BE2C (cell line): ENCODE results near the gene TMEM86A.

Experiments
- DNase-seq: peaks from one replicate; pipeline ENCODE4 v3.0.0-alpha.2; 2020
- H3K27me3 ChIP-seq: fragments of 250-450 bp; sonication (Bioruptor Pico); 2 replicates; pipeline ENCODE4 v1.5.1; 2020; ENCODE audit warnings: mild to moderate bottlenecking
- H3K36me3 ChIP-seq: fragments of 250-450 bp; sonication (Bioruptor Pico); 2 replicates; pipeline ENCODE4 v1.5.1; 2020; ENCODE audit warnings: mild to moderate bottlenecking
- H3K4me1 ChIP-seq: fragments of 250-450 bp; sonication (Bioruptor Pico); 2 replicates; pipeline ENCODE4 v1.5.1; 2020
- H3K4me3 ChIP-seq: 2 replicates; pipeline ENCODE4 v1.5.1; 2011; ENCODE audit warnings: low read depth, low read length
- H3K9me3 ChIP-seq: fragments of 250-450 bp; sonication (Bioruptor Pico); 2 replicates; pipeline ENCODE4 v1.5.1; 2020
- TF ChIP-seq, protein P1 (sequence below): IDR thresholded peaks from 2 replicates; pipeline ENCODE4 v1.5.1; 2012; ENCODE audit warnings: mild to moderate bottlenecking, low read depth, low read length

The TMEM86A gene

DNA sequence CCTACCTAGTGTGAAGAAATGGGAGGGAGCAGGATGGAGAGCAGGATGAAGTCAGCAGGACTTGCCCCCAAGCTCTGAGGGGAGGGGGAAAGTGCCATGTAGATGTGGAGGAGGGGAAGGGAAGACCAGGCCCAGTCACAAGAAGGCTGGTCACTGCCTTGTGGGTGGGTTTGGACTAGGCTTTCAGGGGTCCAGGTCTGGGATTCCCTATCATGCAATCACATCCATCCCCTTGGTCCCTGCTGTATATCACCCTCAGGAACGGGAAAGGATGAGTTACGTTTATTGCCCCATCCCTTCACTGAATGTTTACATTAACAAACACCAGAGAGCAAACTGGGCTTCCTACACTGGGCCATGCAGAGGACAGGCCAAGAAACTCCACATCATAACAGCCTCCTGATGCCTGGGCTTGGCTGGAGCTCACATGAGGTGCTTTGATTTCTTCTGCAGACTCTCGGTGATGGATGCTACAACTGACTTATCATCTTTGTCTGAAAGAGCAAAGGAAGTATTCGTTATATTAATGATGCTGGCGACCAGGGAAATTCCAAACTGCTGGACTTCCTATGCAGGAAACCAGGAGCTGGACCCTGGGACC, 5.6 kb downstream of the TMEM86A start:
- no peak for DNase-seq
- Histone ChIP-seq H3K4me1 (no peaks in the 10 kb centered on the region), H3K36me3 (no peaks in the 10 kb centered on the region), H3K27me3 (no peaks in the 10 kb centered on the region), H3K9me3 (no peaks in the 10 kb centered on the region), H3K4me3 (no peak overlapping the region)
- TF ChIP-seq, protein P1, sequence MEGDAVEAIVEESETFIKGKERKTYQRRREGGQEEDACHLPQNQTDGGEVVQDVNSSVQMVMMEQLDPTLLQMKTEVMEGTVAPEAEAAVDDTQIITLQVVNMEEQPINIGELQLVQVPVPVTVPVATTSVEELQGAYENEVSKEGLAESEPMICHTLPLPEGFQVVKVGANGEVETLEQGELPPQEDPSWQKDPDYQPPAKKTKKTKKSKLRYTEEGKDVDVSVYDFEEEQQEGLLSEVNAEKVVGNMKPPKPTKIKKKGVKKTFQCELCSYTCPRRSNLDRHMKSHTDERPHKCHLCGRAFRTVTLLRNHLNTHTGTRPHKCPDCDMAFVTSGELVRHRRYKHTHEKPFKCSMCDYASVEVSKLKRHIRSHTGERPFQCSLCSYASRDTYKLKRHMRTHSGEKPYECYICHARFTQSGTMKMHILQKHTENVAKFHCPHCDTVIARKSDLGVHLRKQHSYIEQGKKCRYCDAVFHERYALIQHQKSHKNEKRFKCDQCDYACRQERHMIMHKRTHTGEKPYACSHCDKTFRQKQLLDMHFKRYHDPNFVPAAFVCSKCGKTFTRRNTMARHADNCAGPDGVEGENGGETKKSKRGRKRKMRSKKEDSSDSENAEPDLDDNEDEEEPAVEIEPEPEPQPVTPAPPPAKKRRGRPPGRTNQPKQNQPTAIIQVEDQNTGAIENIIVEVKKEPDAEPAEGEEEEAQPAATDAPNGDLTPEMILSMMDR = no peak

DNA sequence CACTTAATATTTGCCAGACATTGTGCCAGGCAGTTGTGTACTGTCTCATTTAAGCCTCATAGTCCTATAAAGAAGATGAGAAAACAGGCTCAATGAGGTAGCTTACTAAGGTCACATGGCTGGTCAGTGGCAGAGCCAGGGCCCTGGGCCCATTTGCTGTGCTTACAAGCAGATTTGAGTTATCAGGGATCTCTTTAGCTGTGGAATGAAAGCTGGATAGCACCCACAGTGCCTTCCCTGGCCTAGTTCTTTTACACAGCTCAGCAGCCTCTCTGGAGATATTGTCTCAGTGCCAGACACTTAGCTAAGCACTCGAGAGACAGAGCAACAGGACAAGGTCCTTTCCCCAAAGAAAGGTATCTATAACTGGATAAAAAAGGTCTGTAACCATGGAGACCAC, 6.1 kb downstream of the TMEM86A start:
- no peak for DNase-seq
- TF ChIP-seq, protein P1 = no peak
- Histone ChIP-seq H3K4me3 (no peak overlapping the region), H3K9me3 (no peaks in the 10 kb centered on the region), H3K4me1 (no peaks in the 10 kb centered on the region), H3K36me3 (no peaks in the 10 kb centered on the region), H3K27me3 (no peaks in the 10 kb centered on the region)

DNA sequence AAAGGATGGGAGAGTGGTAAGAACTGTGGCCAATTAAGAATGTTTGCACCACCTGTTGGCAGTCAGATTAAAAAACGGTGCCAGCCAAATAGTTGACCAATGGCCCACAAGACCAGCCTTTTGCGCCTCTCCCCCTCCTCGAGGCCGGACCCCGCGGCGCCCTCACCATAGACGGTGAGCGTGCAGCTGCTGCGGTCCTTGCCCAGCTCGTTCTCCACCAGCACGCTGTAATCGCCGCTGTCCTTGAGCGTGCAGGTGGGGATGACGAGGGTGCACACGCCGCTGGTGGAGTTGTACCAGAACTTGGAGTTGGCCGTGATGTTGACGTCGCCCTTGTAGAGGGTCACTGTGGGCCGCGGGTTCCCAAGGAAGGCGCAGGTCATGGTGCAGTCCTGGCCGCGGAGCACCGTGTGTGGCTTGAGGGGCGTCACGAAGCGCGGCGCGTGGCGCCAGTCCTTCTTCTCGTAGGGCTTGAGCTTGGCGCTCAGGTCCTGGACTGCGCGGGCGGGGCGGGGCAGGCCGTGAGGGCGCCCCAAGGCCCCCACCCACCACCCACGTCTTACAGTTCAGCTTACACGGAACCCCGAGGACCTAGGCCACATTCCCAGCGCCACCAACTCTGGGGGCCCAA, 7.2 kb downstream of the TMEM86A start:
- H3K4me3 ChIP-seq = peak overlapping the region; percentile 65
- H3K9me3 ChIP-seq = no peaks in the 10 kb centered on the region
- peak; percentile 14 for DNase-seq
- H3K4me1 ChIP-seq = no peaks in the 10 kb centered on the region
- H3K36me3 ChIP-seq = no peaks in the 10 kb centered on the region
- TF ChIP-seq, protein P1 = no peak
- no peaks in the 10 kb centered on the region for H3K27me3 ChIP-seq

DNA sequence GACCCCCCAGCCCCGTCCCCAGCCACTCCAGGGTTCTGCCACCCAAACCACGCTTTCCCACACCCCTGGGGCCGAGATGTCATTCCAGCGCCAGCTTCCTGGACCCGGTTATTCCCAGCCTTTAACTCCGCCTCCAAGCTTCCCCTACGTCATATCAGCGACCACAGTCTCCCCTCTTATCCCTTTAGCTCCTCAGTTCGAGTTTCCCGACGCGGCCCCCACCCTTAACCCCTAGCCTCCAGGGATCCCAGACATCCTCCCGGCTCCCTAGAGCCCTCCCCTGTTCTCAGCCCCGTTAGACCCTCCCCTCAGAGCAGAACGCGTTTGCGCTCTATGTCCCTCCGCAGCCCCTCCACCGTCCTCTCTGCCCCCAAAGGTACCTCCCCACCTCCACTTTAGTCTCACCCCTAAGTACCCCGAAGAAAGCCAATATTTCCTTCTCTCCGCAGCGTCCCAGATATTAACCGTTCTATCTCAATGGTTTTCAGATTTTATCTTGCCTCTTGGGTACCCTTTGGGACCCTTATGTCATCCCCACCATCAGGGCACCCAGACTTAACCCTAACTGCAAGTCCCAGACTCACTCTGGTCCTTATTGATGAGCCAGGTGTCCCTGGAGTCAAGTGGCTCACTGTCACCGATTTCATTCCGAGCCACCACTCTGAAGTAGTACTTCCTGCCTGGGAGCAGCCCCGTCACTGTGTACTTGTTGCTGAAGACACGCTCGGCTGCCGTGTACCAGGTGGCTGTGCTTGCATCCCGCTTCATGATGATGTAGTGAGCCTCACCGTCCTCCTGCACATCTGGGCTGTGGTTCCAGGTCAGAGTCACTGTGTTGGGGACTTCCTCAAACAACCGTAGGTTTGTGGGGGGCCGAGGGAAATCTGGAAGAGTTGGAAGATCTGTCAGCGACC, 8.0 kb downstream of the TMEM86A start:
- no peaks in the 10 kb centered on the region for H3K27me3 ChIP-seq
- peak; percentile 48 for DNase-seq

DNA sequence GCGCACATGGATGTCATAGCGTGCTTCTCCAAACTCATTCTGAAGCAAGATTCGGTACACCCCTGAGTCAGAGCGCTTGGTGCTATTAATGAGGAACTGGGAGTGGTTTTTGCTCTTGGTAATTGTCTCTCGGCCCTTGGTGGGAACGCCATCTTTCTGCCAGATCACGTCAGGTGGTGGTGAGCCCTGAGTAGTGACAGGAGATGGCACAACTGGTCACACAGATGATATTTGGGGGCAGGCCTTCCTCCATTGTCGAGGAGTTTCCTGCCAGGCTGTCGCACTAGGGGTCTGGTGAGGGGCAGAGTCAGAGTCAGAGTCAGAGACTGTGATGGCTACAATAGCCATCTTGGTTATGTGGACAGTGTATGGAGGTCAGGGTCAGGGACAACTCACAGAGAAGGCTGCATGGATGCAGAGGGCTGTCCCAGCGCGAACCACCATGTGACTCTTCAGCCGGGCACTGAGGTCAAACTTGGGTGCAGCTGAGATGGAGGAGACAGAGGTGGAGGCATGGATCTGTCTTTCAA, 9.3 kb downstream of the TMEM86A start:
- no peak overlapping the region for H3K4me3 ChIP-seq
- DNase-seq = no peak
- H3K27me3 ChIP-seq = no peaks in the 10 kb centered on the region
- H3K36me3 ChIP-seq = no peaks in the 10 kb centered on the region
- TF ChIP-seq, protein P1 = no peak
- no peaks in the 10 kb centered on the region for H3K4me1 ChIP-seq
- no peaks in the 10 kb centered on the region for H3K9me3 ChIP-seq

More for the DNA sequence above, 8.0 kb downstream of the TMEM86A start:
- peak overlapping the region; percentile 65 for H3K4me3 ChIP-seq
- TF ChIP-seq, protein P1 = no peak
- no peaks in the 10 kb centered on the region for H3K36me3 ChIP-seq
- H3K4me1 ChIP-seq = no peaks in the 10 kb centered on the region
- H3K9me3 ChIP-seq = no peaks in the 10 kb centered on the region
